K562 (cell line): ENCODE results near the gene SLK. TPM values are rescaled to one million over a fixed set of nuclear protein-coding genes. Genes with fewer than 3 reads are reported as not detected.

Source experiments
- ARID2 ChIP-seq: fragments of 450-650 bp; IDR thresholded peaks from 2 replicates; pipeline ENCODE4 v1.6.1; 2017; ENCODE audit warnings: antibody characterized with exemption, mild to moderate bottlenecking
- BDP1 ChIP-seq: IDR thresholded peaks from 3 replicates; pipeline ENCODE4 v1.6.1; 2011; ENCODE audit not compliant: insufficient read length, insufficient read depth
- CREB1 ChIP-seq, 2 experiments: sonication (generic) in 1 of 2; formaldehyde crosslinking in 1 of 2; IDR thresholded peaks; 2 replicates each; pipeline versions ENCODE4 v1.6.1 to v1.8.0; 2012 to 2022; ENCODE audit warnings: inconsistent platforms in 1 of 2, mild to moderate bottlenecking in 1 of 2, missing genetic modification reagents in 1 of 2, moderate library complexity in 1 of 2
- CSDE1 ChIP-seq, 2 experiments: fragments of 450-650 bp; IDR thresholded peaks; 2 replicates each; pipeline ENCODE4 v1.6.1; 2016; ENCODE audit warnings: mild to moderate bottlenecking in 1 of 2
- DMBX1 ChIP-seq: fragments of 250-450 bp; sonication (Bioruptor Pico); IDR thresholded peaks from 2 replicates; pipeline ENCODE4 v1.8.0; 2022; ENCODE audit warnings: inconsistent platforms, mild to moderate bottlenecking, moderate library complexity, borderline replicate concordance
- EP300 ChIP-seq: IDR thresholded peaks from 2 replicates; pipeline ENCODE4 v1.6.1; 2012; ENCODE audit warnings: low read length, improper control_type of control experiment
- ETV1 ChIP-seq: fragments of 450-650 bp; conservative IDR thresholded peaks from 2 replicates; pipeline ENCODE4 v1.6.1; 2016; ENCODE audit warnings: missing genetic modification characterization, control low read depth, low read depth, missing compliant biosample characterization
- MAZ ChIP-seq, 2 experiments: fragments of 450-650 bp in 1 of 2; sonication (generic) in 1 of 2; formaldehyde crosslinking; IDR thresholded peaks in 1 of 2; conservative IDR thresholded peaks in 1 of 2; 2 replicates each; pipeline versions ENCODE4 v1.4.0 to v1.5.0; 2020; ENCODE audit warnings: mild to moderate bottlenecking in 1 of 2, missing genetic modification reagents in 1 of 2
- PHF8 ChIP-seq: fragments of 200-600 bp; sonication (generic); IDR thresholded peaks from 2 replicates; pipeline ENCODE4 v1.6.1; 2012; ENCODE audit warnings: mixed run types, mild to moderate bottlenecking, inconsistent platforms, low read length, moderate library complexity, borderline replicate concordance
- PML ChIP-seq: IDR thresholded peaks from 2 replicates; pipeline ENCODE4 v1.6.1; 2012; ENCODE audit warnings: low read length, inconsistent platforms
- PRPF4 ChIP-seq: fragments of 200-400 bp; formaldehyde crosslinking; IDR thresholded peaks from one replicate; pipeline ENCODE4 v1.6.1; 2017; ENCODE audit warnings: low read length, low read depth, mild to moderate bottlenecking; ENCODE audit not compliant: insufficient read depth, poor library complexity, severe bottlenecking
- SRSF1 ChIP-seq: fragments of 200-400 bp; formaldehyde crosslinking; IDR thresholded peaks from 2 replicates; pipeline ENCODE4 v1.6.1; 2017; ENCODE audit warnings: mild to moderate bottlenecking, low read depth, low read length, moderate library complexity
- TBP ChIP-seq: optimal IDR thresholded peaks from 2 replicates; pipeline ENCODE3; 2011; ENCODE audit warnings: low read depth, low read length, improper control_type of control experiment
- ZNF408 ChIP-seq: fragments of 250-450 bp; sonication (Bioruptor Pico); IDR thresholded peaks from 2 replicates; pipeline ENCODE4 v1.4.0; 2020; ENCODE audit warnings: low read depth, mild to moderate bottlenecking, moderate library complexity
- ZNF431 ChIP-seq: sonication (generic); formaldehyde crosslinking; IDR thresholded peaks from 2 replicates; pipeline ENCODE4 v1.8.0; 2022; ENCODE audit warnings: mild to moderate bottlenecking, missing genetic modification reagents
- polyA plus RNA-seq, 8 experiments: library from polyadenylated mRNA; depleted of rRNA in 4 of 8; stranded (reverse) in 5 of 8; unstranded in 3 of 8; fragments of >200 nt; fragmentation: Nextera tagmentation in 2 of 8; fragmentation: Illumina TruSeq in 1 of 8; extraction: Ambion mirVana in 2 of 8; extraction: Trizol in 1 of 8; gene quantifications; 2 replicates each; pipeline versions ENCODE4 v1.2.1 to v1.2.3, GENCODE V29; 2011 to 2014; ENCODE audit warnings: inconsistent platforms in 1 of 8, missing spikeins in 1 of 8
- total RNA-seq, 7 experiments: library from RNA; depleted of rRNA in 6 of 7; stranded (reverse); fragments of >200 nt in 6 of 7; fragmentation: Illumina TruSeq in 2 of 7; extraction: Trizol in 2 of 7; gene quantifications; 2 replicates each; pipeline versions ENCODE4 v1.2.1 to v1.2.3, GENCODE V29; 2011 to 2021; ENCODE audit warnings: low replicate concordance in 1 of 7
- TF ChIP-seq, protein P1 (sequence below), 2 experiments: IDR thresholded peaks; 2 replicates each; pipeline ENCODE4 v1.6.1; 2012; ENCODE audit warnings: improper control_type of control experiment in 2 of 2, low read depth in 2 of 2, low read length in 2 of 2, borderline replicate concordance in 1 of 2
- TF ChIP-seq, protein P2 (sequence below): sonication (generic); formaldehyde crosslinking; IDR thresholded peaks from 2 replicates; pipeline ENCODE4 v1.8.0; 2022; ENCODE audit warnings: mild to moderate bottlenecking, missing genetic modification reagents
- TF ChIP-seq, protein P3 (sequence below): fragments of 450-650 bp; formaldehyde crosslinking; IDR thresholded peaks from 2 replicates; pipeline ENCODE4 v1.4.0; 2020; ENCODE audit warnings: mild to moderate bottlenecking, moderate library complexity

SLK gene
- total and polyA plus RNA-seq, 9 of the 15 experiments (the other 6 are each of a cell fraction or from before 2014, with no cell fraction given), result 8.2 to 40.0 (median 23.4) TPM

DNA sequence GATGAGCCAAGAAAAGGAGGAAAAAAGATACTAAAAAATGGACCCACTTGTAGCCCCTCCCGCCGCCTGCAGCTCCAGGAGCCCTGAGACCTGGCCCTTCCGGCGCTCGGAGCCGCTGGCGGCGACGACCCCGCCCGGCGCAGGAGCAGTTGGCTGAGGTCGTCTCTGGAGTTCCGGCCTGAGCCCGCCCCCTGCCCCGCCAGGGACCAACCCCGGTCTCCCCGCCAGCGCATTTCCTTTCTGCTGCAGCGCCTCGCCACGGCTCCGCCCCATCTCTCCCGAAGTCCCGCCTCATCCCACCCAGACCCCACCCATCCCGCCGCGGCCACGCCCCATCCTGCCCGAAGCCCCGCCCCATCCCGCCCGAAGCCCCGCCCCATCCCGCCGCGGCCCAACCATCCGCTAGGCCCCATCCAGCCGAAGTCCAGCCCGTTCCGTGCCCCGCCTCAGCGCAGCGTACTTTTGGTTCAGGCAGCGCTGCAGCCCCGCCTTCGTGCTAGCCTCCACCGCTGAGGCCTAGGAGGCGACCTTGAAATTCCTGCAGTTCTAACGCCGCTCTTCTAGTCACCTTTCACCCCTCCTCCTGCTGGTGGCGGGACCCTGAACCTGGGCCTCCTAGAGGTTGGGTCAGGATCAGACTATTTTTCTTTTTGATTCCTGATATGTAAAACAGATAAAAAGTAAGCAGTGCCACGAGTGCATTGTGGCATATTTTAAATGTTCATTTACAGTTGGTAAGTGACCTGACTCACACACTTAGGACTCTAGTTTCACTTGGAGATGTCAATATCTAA lies 48.7 kb upstream of the SLK start, which contains the start of gene STN1 (continued):
- TF ChIP-seq PML (peak; percentile 64; the same call in 1 of the 2 replicates), PHF8 (peak; percentile 87; the same call in 1 of the 2 replicates), TBP (peak; percentile 52), ETV1 (peak; percentile 48; the same call in 1 of the 2 replicates), CSDE1 (IDR thresholded peaks at IDR 0.05) (no peak), MAZ (CRISPR knock-in tag; conservative IDR thresholded peaks at IDR 0.05 in 1 of 2, IDR thresholded peaks at IDR 0.05 in 1 of 2) (peak; percentile 38 to 86; a peak in 3 of 4 replicates), ZNF431 (CRISPR knock-in tag) (no peak), SRSF1 (no peak), CREB1 (IDR thresholded peaks at IDR 0.05) (no peak), CREB1 (CRISPR knock-in tag; IDR thresholded peaks at IDR 0.05) (no peak), BDP1 (no peak), ARID2 (no peak), DMBX1 (CRISPR knock-in tag) (0 out of 2 replicates have a peak, but pooled peaks have one; percentile 50), ZNF408 (no peak), PRPF4 (no peak), EP300 (peak; percentile 46; the same call in 1 of the 2 replicates)
- TF ChIP-seq, protein P1, sequence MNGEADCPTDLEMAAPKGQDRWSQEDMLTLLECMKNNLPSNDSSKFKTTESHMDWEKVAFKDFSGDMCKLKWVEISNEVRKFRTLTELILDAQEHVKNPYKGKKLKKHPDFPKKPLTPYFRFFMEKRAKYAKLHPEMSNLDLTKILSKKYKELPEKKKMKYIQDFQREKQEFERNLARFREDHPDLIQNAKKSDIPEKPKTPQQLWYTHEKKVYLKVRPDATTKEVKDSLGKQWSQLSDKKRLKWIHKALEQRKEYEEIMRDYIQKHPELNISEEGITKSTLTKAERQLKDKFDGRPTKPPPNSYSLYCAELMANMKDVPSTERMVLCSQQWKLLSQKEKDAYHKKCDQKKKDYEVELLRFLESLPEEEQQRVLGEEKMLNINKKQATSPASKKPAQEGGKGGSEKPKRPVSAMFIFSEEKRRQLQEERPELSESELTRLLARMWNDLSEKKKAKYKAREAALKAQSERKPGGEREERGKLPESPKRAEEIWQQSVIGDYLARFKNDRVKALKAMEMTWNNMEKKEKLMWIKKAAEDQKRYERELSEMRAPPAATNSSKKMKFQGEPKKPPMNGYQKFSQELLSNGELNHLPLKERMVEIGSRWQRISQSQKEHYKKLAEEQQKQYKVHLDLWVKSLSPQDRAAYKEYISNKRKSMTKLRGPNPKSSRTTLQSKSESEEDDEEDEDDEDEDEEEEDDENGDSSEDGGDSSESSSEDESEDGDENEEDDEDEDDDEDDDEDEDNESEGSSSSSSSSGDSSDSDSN (IDR thresholded peaks at IDR 0.05; ENCODE audit: borderline replicate concordance in 1 of 2, low read depth in 2 of 2, low read length in 2 of 2), result peak; percentile 19 to 56; a peak in 1 of 4 replicates
- TF ChIP-seq, protein P2, sequence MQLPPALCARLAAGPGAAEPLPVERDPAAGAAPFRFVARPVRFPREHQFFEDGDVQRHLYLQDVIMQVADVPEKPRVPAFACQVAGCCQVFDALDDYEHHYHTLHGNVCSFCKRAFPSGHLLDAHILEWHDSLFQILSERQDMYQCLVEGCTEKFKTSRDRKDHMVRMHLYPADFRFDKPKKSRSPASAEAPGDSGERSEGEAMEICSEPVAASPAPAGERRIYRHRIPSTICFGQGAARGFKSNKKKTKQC (CRISPR knock-in tag), result no peak
- TF ChIP-seq, protein P3, sequence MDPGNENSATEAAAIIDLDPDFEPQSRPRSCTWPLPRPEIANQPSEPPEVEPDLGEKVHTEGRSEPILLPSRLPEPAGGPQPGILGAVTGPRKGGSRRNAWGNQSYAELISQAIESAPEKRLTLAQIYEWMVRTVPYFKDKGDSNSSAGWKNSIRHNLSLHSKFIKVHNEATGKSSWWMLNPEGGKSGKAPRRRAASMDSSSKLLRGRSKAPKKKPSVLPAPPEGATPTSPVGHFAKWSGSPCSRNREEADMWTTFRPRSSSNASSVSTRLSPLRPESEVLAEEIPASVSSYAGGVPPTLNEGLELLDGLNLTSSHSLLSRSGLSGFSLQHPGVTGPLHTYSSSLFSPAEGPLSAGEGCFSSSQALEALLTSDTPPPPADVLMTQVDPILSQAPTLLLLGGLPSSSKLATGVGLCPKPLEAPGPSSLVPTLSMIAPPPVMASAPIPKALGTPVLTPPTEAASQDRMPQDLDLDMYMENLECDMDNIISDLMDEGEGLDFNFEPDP (CRISPR knock-in tag), result no peak
